ENCODE results near the gene C5orf47.
"Not testable (repeated sequence)": the region's sequence is repeated elsewhere in the genome, so short reads cannot be mapped to it uniquely, and the experiment has no call there.

C5orf47 gene

DNA sequence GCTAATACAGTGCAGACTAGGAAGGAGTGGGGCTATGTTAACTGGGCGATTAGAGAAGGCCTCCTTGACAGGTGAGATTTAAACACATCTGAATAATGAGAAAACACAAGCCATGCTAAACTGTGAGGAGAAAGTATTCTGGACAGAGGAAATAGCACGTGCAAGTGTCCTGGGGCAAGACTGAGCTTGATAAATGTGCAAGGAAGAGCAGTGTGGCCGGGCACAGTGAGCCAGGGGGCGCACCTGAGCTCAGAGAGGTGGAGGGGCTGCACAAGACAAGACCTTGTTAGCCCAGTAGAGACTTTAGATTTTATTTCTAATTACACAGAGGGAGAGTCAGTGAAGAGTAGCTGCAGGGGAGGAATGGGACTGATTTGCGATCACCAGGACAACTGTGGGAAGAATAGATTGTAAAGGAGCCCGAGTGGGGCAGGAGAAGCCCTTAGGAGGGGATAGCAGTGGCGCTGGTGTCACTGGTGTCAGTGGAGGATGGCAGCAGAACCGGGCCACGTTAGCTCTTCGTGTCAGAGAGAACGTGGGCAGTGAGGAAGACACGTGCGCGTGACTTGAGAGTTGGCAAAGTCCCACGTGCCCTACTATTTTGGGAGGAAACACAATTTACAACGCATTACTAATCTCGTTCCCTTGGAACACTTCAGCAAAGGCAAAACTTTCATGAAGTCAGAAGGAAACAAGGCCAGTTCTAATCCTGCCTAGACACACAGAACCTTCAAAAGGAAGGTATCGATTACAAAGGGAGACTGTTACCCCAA, 17.9 kb upstream of the C5orf47 start:
- no peak for DNase-seq (ENCODE audit: low spot score)

DNA sequence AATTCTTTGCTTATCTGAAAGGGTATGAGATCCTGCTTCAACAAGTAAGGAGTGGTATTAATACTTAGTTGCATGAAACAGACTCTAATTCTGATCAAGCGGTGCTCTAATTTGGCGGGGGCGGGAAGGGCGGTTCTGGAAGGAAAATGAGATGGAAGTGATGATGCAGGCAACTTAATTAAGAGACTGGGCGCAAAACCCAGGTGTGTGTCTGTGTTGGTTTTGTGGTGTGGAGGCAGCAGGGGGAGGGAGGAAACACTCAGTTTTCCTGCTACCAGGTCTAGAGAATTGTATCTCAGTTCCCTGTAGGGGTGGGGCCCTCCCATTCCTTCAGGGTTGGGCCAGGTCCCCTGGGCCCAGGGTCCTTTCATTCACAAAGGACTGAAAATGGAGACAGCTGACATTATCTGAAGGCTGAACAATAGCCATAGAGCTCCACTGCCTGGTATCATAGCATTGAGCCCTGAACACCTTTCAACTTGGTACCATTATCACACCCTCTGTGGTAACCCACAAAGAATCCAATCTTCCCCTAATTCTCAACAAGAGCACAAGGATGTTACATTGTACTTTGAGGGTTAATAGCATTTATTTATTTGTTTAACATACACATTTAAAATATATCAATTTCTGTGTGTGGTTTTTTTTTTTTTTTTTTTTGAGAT, 17.2 kb upstream of the C5orf47 start:
- no peak for DNase-seq (ENCODE audit: low spot score)

DNA sequence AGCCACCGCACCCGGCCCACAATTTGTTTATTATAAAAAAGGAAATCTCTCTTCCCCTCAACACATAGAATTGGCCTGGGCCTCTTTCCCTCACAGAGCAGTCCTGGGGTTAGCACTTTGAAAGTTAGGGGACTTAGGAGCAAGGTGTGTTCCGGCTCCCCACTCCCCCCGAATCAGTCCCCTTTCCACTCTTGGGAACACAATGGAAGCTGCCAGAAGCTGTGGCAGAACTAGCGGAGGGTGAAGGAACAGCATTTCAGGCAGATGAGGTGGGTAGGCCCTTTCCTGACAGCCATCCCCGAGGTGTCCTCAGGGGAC, 16.4 kb upstream of the C5orf47 start:
- DNase-seq (ENCODE audit: low spot score) = no peak

DNA sequence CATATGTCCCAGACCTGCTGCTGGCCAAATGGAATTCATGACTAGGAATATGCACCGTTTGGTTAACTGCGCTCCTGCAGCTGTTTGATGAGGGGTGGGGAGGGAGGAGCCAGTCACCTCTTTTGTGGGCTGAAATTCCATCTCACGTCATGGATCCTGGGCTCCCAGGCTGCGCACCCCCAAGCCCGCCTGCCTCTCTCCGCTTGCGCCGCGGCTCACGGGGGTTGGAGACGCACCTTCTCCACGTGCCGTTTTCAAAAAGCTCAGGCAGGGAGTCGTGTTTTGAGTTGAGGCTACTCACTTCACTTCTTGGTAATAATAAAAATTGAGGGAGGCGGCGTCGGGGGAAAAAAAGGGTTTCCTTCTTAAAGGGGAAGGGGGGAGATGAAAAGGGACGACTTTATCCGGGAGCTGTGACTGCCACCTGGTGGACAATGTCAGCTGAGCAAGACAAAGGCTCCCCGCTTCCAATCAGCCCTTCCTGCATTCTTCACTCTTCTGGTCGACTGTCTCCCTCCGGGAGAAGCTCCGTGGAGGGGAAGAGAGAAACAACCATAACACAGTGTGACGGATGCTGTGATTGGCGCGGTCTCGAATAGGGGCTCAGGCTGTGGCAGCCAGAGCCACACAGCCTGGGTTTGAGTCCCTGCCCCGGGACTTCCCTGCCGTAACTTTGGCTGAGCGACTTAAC, 15.9 kb upstream of the C5orf47 start:
- peak; percentile 86 for DNase-seq (ENCODE audit: low spot score)

DNA sequence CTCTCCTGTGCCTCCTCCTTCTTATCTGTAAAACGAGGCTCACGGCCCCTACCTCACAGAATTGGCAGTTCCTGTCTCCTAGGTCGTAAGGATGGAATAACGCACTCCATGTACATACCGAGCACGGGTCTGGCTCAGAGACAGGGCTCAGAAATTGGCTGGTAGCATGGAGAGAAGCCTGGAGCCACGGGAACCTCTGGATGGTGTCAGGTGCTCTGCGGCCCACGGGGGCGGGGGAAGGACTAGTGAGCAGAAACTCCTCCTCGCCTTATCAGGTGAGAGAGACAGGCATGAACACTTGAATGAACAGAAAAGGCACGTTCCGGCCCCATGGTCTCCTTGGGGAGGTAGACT, 15.4 kb upstream of the C5orf47 start:
- no peak for DNase-seq (ENCODE audit: low spot score)

DNA sequence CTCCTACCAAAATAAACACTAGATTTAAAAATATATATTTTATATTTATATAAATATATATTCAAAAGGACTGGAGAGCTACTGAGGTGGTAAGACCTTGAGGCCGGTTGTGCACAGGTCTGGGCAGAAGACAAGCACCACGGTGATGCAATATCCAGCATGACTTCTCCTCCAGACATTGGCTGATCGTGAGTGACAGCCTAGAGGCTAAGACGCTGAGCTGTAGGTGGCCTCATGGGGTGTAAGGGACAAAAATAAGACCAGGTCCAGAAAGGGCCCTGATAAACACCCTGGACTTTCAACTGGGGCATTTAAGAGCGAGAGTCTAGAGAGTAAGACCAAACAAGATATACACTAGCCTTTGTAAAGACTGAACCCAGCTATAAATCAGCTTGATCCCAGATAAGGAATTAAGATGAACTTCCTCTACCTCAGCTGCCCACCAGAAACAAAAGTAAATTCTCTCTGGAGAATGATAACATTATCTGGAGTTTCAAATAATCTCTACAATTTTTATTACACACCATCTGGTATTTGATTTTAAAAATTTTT, 14.2 kb upstream of the C5orf47 start:
- DNase-seq (ENCODE audit: low spot score) = no peak

DNA sequence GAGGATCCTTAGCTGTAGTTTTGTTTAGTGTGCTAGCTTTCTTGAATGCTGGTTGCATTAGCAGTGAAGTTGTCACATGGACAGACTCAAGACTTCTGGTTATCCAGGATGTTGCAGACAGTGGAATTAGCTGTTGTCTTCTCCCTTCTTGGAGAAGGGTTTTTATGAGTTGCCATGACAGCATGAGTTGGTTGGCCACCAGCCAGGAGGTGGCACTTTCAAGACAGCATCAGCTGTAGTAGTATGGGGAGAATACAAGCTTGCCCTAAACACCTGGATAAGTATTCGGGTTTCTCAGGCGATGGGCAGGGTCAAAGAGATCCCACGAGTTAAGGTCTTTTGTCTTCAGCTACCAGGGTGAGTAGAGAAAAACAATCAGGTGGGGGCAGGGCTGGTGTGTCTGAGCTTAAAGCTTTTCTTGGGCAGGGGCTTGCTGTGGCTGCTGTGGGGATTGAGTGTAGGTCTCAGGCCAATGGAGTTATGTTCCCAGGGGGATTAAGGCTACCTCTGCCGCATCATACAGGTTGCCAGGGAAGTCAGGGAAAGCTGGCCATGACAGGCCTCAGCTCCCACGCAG, 7.7 kb upstream of the C5orf47 start:
- DNase-seq (ENCODE audit: low spot score) = no peak

DNA sequence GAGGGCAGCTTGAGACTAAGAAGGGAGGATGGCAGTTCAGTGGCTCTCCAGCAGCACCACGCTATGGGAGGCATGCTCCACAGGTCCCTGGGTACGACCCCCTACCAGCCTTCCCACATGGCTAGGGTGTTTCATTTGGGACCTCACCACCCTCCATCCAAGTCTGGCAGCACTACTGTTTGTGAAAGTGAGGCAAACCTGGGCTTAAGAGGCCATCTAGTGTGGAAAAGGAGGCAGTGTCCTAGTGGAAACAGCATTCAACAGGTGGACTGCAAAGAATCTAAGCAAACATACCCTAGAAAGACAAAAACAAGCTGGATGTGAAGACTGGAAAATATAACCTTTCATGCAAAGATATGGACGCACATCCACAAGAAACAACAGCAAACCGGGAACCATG, 4.8 kb upstream of the C5orf47 start:
- DNase-seq (ENCODE audit: low spot score) = no peak

DNA sequence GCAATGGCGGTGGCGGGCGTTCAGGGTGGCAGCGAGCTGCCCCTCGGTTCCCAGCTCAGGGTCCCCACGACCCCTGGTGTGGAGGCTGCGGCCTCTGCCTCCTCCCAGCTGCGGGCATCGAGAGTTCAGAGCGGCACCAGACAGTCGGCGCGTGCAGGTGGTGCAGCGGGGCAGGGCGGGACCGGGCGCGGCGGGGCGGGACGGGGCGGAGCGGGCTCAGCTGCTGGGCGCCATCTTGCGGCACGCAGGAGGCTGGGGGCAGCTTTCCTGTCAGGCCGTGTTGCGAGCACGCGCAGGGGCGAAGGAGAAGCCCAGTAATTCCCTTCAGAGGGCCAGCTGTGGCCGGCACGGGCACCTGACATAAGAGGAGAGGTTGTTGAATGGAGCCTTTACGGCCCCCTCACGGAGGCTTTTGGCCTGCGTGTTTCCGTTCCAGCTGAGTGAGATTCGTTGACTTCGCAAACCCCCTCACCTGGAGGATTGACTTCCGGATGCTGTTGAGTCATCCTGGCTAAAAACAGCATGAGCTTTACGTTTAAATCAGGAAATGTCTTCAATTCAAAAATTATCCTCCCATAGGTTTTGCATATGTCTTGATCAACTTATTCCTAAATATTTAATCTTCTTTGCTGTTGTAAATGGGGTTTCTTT, 587 bp downstream of the C5orf47 start:
- DNase-seq (ENCODE audit: low spot score) = no peak

DNA sequence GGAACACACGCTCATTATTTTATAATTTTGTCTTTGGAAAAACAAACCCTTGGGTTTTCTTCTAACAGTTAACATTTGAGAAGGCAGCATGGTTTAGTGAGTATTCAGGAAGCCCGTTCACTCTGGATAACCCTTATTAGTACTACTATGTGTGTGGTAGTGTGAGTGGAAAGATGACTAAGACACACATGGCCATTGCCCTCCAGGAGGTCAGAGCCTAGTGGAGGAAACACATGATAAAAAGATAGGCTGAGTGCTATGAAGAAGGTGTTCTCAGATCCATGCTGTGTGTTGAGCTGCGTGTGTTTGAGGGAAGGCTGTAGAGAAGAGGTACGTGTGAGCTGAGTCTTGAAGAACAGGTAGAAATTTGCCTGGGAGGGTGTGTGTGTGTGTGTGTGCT, 8.4 kb downstream of the C5orf47 start:
- DNase-seq (ENCODE audit: low spot score) = no peak

DNA sequence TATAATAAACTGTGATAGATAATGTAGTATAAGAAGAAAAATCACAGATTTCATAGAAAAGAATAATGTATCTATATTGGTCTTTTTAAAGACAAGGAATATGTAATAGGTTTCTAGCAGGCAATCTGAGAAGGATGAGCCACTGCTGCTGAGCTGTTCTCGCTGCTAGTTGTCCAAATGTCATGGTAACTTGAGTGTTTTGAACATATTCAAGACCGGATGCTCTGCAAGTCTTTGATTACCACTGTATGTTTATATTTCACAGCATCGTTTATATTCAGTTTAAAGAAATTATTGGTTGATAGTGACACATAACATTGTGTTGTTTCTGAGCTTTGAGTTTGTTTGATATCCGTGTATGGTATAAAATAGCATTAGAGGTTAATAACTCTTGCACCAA, 9.6 kb downstream of the C5orf47 start:
- DNase-seq (ENCODE audit: low spot score) = no peak

DNA sequence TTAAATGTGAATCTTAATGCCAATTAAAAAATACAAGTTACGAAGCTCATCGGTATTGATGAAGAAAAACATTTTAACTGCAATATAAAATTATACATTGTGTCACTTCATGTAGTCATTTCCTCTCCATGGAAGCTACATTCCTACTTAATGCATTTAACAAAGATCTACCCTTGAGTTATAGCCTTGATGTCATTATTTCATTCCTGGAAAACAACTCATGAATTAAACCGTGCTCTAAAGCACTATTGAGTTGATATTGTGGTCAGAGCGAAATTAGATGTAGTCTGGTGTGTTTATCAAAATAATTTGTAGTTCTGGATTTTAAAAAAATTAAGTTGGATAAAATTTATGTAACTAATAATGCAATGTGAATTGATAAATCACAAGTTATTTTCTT, 11.1 kb downstream of the C5orf47 start:
- DNase-seq (ENCODE audit: low spot score) = no peak

DNA sequence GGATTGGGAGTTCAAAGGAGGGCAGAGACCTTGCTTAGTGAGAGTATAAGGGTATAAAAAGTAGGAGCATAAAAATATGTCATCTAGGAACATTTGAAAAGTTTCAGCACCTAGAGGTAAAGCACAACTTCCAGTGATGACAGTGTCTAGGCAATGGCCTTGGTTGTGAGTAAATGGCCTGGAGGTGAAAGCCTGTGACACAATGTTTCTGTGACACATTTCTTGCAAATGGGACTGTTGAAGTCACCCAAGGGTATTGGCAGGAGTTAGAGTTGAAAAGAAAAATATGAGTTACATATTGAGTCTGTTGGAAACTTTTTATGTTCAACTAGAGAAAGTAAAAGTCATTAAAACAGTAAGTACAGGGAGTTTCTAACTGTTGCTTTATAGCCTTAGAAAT, 14.8 kb downstream of the C5orf47 start:
- DNase-seq (ENCODE audit: low spot score) = no peak

DNA sequence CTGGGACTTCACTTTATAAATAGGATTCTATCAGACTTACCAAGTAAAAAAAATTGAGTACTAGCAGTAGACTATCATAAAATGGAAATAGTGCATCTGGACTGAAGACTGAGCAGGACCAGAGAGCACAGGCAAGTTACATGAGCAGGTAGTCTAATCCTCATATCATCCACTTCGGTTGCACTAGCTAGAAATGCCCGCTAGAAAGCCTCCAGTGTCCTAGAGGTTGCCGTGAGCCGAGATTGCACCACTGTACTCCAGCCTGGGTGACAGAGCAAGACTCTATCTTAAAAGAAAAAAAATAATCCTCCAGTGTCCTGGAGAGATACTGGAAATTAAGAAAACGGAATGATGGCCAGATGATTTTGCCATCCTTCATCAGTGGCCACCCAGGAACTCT, 20.0 kb downstream of the C5orf47 start:
- DNase-seq (ENCODE audit: low spot score) = no peak

DNA sequence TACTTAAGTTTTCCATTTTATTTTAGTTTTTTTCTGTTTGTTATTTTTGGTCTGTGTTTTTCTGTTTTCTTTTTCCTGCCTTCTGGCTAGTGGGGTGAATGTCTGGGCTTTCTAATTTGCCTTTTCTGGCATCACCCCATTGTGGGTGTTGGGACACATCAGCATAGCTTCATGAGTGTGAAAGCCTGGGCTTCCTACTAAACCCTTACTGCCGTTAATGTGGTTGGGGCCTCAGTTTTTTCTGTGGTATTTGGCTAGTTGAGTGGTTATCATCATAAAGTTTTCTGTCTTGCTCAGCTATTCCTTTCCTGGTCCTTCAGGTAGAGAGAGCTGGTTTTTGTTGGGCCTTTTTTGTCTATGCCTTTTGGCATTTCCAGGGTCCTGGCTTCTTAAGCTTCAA, 21.4 kb downstream of the C5orf47 start:
- no peak for DNase-seq (ENCODE audit: low spot score)

DNA sequence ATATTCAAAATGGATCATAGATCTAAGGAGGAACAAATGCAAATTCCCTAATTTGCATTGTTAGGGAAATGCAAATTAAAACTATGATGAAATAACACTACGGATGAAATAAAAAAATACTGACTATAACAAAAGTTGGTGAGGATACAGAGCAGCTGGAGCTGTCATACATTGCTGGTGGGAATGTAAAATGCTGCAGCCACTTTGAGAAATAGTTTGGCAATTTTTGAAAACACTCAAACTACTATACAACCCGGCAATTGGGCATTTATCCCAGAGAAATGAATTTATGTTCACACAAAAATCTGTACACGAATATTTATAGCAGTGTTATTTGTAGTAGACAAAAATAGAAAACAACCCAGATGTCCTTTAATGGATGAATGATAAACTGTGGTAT, 22.5 kb downstream of the C5orf47 start:
- no peak for DNase-seq (ENCODE audit: low spot score)

DNA sequence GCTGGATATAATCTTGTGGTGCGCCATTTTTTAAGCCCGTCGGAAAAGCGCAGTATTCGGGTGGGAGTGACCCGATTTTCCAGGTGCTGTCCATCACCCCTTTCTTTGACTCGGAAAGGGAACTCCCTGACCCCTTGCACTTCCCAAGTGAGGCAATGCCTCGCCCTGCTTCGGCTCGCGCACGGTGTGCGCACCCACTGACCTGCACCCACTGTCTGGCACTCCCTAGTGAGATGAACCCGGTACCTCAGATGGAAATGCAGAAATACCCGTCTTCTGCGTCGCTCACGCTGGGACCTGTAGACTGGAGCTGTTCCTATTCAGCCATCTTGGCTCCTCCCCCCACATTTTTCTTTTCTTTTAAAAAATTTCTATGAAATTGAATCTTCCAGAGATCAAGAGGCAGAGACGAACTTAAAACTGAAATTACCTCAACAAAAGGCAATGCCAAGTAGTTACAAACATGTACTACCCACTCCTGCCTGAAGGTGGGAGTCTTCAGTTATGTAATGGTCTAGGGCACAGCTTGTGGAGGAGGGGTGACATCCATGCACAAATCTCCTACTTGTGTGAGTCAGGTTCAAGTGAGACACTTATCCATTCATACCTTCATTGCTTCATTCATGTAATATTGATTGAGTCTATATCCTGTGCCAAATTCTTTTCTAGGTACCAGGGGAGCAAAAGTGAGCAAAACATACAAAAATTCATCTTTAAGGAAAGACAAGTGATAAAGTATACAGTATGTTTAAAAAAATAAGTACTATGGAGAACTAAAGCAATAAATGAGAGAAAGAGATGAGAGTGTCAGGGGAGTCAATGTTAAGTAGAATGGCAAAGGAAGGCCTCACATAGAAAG, 31.3 kb downstream of the C5orf47 start:
- not testable (repeated sequence) for DNase-seq (ENCODE audit: low spot score)

DNA sequence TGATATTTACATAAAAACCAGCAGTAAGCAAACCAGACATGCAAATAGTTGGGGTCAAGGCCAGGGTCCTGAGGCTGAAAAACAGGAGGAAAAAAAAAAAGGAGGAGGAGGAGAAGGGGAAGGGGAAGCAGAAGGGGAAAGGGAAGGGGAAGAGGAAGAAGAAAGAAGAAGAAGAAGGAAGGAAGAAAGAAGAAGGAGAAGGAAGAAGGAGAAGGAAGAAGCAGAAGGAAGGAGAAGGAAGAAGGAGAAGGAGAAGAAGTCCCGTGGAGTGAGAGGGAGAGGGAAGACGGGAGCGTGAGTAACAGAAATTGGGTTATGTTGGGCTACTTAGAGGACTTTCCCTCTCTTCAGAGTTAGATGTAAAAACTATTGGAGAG, 31.9 kb downstream of the C5orf47 start:
- DNase-seq (ENCODE audit: low spot score) = no peak

DNA sequence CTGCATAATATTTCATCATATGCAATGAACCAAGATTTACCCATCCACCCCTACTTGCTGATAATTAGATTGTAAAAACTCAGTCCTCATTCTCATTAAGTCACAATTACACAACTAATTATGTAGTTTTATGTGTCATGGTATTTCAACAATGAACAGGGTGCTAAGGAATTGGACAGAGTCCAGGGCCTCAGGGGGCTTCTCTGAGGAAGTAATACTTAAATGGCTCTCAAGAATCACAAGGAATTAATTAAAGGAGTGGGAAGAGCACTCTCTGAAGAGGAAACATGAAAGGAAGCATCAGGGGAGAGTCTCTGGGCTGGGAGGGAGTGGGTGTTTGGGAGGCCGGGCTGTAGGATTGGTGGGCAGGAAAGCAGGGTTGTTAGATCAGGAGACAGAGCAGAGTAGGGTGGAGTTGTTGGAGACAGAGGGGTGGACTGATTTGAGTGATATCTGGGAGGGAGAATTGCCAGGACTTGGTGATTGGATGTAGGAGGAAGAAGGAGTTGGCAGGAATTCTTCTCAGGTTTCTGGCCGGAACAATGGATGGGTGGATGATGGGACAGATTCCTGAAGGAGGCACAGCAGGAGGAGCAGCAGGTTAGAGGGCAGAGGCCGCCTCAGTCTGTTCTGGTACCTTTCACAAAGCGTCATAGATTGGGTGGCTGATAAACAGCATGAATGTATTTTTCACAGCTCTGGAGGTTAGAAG, 33.6 kb downstream of the C5orf47 start:
- no peak for DNase-seq (ENCODE audit: low spot score)

DNA sequence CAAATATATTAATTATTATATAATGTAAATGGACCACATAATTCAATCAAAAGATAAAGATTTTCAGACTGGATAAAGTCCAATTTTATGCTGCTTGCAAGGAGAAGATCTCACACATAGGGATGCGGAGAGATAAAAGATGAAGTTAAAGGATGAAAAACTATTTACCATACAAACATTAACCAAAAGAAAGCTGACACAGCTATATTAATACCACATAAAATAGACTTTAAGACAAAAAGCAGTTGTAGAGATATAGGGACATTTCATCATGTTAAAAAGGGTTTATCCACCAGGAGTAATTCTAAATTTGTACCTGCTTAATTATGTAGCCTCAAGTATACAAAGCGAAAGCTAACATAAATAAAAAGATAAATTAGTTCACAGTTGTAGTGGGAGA, 41.3 kb downstream of the C5orf47 start:
- DNase-seq (ENCODE audit: low spot score) = no peak
